GM19099 (cell line): Measurements from ENCODE around the gene CDK14.

Experiments used
- POLR2A ChIP-seq: IDR thresholded peaks from 3 replicates; pipeline ENCODE4 v1.6.1; 2011; ENCODE audit warnings: low read depth; ENCODE audit not compliant: insufficient read length; ENCODE audit errors: extremely low read depth

Gene CDK14

DNA sequence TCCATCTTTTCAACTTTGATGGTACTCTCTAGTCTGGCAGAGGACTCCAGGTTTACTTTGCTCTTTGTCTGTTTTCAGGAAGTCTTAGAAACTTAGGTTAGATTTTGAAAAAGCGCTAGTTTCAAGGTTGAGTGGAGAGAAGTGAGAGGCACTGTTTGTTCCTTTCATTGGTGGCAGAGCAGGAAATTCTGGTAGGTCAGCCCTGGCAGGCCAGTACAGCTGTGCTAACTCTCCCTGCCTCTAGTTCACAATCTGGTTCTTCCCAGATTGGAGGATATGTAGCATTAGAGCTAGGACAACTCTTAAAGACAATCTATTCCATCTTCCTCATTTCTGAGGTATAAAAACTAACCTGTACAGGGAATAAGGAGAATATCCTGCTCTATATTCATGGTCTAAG is 507.2 kb downstream of the CDK14 start:
- no peak for TF ChIP-seq POLR2A

DNA sequence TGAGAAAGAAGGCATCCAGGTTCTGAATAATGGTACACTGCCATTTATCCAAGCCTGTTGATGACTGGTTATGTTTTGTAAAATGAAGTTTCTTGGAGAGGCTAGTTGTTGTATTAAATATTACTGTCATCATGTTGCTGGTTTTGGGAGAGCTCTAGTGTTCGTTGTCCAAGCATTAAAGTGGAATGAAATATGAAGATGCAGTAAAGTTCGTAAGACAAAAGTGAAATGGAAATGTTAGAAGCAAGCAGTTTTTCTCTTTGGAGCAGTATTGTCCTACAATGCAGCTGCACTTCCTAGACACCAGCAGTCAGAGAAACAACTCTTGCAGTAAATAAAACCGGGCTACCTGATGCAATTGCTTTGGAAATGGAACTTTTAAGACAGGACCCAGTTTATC is 511.3 kb downstream of the CDK14 start:
- TF ChIP-seq POLR2A = no peak

DNA sequence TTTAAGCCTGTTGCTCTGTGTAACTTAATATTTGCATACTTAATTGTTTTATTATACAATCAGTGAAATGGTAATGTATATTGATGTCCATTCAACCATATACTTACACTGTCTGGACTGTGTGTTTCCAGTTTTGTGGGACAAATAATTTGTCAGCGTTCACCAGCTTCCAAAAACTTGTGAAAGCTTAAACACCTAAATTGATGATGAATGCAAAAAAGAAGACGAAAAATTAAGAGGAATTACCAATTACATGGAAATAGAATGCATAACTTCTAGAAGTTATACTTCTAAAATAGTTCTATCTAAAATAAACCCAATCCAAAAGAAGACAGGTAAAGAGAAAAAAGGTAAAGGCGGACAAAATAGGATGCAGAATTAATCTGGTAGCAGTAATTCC is 513.1 kb downstream of the CDK14 start:
- TF ChIP-seq POLR2A = no peak

DNA sequence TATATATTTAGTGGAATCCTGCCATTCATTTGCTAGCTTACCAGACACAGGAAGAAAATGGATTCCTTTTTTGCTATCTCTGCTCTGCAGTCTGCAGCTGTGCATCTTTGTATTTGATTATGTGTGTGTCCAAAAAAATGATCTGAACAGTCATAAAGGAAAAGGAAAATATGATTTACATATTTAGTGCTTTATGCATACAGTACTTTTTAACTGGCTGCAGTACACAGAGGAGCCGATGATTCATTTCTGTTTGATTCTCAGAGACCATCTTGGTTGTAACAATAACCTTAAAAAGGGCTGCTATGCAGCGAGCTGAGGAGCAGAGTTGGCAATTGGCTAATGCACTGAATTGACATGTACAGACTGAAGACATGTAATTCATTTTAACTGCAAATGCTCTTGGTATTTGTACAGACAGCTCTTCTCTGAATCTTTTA is 516.8 kb downstream of the CDK14 start:
- no peak for TF ChIP-seq POLR2A

DNA sequence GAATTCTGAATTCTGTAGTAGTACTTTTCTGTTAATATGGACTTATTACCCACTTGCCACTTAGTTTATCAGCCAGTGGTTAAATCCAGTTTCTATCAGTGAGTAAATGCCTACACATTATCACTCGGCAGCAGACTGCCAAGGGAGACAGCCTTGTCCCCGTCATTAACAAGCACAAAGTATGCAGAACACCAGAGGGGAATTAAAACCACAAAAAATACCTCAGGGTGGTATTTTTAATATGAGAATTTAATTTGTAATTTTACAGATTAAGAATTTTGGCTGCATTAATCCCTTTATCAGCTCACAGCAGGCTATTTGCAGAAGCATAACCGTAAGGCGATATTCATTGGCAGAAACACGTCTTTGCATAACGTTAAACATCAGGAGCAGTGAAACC is 518.1 kb downstream of the CDK14 start:
- no peak for TF ChIP-seq POLR2A

DNA sequence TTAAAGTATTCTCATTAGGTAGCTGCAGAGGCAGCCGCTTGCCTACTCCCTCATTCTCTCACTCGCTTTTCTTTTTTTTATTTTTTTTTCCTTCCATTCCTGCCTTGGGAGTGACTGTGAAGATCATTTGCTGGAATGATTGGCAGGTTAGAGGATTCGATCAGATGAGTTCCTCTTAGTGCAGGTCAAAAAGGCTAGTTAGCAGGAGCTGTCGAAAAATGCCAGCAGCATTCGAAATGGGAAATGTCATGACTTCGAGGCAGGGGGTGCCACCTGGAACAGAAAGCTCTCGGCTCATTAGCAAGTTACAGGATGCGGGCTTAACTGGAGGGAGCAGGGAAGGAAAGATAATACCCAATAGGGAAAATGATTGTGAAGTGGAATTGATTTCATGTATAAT is 530.6 kb downstream of the CDK14 start:
- no peak for TF ChIP-seq POLR2A

DNA sequence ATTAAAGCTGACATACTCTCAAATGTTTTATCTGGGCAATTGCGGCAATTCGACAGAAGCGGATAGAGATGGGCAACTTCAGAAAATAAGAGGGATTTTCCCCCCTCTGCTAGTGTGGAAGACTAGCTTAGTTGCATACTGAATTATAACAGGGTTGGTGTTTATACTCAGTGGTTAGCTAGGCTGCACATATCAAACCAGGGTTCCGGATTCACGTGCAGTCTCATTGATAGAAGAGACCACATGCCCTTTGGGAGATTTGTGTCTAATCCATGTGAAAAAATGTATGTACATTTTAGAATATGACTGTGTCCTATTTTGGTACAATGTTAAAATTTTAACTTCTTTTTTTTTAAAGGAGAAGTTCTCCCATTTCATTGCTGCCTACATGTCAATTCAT is 531.2 kb downstream of the CDK14 start:
- no peak for TF ChIP-seq POLR2A

DNA sequence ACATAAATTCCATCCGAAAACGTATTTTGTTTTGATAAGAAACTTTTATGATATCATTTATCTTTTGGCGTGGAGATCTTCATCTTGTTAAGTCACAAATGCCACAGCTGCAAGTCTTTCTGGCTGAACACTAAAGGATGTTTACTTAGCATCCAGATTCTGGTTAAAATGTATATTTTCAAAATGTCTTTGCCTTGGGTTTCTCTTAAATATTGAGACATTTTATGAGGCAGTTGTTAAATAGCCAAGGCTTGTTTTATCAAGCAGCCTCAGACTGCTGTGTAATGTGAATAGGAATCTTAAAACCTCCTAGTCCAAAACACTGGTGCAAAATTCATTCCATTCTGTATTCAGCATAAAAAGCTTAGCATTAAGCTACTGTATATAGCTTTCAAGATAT is 531.8 kb downstream of the CDK14 start:
- no peak for TF ChIP-seq POLR2A

DNA sequence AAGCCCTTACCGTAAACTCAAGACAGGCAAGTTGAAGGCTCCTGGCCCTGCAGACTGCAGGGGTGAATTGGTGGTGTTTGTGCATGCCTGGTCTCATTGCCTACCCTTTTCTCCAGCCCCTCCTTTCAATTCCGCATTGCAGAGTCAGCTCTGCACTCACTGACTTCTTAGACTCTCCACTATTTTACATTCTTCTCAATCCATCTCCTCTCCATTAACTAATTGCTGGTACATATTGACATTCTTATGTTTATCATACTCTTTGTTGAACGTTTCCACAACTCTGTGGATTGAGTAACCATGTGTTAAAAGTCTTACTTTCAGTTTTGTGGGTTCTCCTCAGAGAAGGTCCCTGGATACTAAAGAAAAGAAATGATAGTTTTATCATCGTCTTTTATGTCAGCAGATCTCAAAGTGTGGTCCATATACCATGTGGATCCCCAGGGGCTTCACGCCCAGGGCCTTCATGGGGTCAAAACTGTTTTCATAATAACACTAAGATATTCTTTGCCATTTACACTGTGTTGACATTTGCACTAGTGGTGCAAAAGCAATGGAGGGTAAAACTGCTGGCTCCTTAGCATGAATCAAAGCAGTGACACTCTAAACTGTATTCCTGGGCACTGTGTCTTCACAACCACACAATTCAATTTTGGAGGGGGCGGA is 532.7 kb downstream of the CDK14 start:
- TF ChIP-seq POLR2A = no peak

DNA sequence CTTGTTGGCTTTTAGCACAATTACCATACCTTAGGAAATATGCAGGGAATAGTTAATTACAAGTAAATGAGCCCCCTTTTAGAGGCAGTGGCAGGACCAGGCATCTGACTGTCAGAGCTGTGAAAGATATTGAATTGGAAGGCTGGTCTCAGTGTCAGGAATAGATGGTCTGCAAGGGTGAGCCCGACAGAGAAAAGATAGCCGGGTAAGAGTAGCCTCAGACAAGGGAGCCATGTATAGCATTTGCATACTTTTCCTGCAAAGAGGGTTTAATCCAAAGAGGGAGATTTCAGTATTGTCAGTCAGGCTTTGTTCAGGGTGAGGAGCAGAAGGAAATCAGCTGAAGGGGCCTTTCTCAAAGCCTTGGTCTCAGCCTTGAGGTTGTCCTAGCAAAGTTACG is 539.2 kb downstream of the CDK14 start:
- TF ChIP-seq POLR2A = no peak

DNA sequence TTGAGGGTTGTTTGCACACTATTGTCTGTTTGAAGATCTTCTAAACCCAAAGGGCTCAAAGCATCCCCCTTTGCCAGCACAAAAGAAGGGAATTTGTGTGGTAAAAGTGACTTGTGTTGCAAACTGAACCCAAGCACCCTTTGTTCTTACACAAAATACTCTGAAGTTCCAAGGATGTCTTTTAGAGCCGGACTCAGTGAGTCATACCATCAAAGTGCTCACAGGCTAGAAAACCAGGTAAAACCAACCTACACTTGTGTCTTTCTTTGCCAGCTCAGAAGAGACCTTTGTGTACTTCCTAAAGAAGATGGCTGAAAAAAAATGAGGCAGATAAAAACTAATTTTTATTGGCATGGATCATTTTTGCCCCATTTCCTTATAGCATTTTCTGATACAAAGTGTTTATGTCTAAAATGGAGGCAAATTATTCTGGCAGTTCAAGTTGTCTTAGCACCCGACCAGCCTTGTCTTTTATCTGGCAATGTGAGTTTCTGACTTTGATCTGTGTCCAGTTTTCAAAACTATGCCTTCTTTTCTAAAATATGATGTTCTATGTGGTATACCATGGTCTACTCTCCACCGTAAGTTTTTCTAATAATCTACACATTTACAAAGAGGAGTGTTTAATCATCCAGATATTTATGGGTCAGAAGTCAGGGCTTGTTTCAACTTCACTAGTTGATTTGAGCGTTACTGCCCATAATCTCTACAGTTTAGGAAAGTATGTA is 539.7 kb downstream of the CDK14 start:
- TF ChIP-seq POLR2A = no peak

DNA sequence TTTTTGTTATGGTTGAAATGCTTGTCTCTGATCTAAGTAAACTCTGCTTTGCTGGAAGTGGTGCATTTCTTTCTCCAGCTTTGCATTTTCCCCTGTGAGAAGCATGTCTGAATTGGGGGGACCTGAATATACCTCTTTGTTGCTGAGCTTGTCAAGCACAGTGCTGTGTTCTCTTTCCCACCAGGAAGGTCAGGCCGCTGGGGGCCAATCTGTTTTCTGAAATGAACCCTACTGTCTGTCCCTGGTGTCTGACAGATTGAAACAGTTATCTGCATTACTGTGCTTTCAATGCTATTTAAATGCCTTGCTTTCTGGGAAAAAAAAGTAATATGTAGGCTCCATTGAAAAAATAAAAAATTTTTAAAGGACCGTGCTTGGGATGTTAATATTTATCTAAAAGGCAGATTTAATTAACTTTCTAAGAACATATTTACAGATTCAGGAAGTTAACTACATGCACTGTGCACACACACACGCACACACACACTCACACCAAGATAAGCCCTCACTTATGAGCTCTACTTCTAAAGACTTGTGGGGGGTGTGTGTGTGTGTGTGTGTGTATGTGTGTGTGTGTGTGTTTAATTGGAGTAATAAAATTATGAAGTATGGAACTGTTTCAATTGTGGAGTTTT is 541.1 kb downstream of the CDK14 start:
- no peak for TF ChIP-seq POLR2A

DNA sequence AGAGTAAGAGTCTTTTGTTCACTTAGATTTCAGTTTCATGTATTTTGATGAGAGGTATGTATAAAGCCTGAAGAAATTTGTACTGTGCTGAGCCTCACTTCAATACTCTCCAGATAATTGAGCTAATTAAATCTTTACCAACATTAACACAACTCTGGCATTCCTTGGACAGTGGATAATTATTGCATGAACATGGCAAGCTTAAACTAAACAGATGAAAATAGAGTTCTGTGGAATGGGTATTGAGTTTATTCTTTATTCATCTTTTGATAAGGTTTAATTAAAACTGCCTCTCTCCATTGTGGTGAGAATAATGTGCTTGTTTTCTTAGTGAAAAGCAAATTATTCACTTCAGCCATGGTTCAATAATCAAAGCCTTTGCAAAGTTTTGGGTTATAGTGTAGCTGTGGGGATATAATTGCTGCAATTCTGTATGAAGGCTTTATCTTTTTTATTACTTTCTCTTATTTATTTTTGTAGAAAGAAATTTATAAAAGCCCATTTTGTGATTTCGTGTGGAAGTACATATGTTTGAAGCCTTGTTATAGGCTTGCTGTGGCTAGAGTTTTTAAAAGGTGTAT is 541.8 kb downstream of the CDK14 start:
- TF ChIP-seq POLR2A = no peak

DNA sequence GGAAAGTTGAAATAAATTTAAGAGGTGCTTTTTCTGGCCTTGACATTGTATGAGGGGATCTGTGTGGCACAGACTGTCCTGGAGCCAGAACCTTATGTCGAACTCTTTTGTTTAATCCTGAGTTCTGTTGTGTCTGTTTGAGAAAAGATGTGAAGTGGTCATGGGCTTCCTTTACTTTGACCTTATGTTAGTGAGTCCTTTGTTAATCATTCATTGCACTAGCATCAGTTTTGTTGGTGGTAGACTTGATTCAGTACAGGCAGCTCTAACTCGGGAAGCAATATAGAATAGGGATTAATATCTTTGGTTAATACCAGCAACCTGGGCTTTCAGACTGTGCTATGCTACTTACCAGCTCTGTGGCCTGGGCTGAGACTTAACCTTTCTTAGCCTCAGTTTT is 544.2 kb downstream of the CDK14 start:
- no peak for TF ChIP-seq POLR2A

DNA sequence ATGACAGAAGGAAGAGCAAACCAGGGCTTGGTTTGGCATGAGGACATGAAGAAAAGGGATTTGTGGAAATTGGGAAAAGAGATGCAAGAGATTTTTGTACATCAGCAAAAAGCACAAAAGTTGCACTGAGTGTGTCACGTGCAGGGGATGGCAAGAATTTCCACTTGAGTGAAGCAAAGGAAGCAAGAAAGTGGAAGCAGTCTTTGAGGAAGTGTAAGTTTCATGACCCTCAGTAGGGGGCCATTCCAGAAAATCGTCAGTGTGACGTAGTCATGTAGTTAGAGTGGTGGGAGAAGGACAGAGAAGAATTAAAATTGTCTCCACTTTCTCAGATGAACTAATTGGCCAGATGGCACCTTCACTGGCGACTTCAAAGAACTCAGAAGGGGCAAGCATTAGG is 544.9 kb downstream of the CDK14 start:
- no peak for TF ChIP-seq POLR2A

DNA sequence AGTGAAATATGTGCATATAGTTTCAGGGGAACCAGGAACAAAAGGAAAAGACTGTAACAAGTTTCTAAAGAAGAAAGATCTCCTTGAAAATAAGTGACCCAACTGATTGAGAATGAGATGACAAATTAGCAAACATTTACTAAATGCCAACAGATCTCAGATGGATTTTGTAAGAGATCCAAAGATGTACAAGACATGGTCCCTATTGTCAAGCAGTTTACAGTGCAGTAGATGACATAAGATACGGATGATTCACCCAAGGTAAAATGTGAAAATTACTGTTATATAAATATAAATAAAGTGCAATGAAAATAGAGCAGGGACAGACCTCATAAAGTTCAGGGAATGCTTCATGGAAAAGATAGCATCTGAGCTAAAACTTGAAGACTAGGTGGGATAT is 546.6 kb downstream of the CDK14 start:
- no peak for TF ChIP-seq POLR2A

DNA sequence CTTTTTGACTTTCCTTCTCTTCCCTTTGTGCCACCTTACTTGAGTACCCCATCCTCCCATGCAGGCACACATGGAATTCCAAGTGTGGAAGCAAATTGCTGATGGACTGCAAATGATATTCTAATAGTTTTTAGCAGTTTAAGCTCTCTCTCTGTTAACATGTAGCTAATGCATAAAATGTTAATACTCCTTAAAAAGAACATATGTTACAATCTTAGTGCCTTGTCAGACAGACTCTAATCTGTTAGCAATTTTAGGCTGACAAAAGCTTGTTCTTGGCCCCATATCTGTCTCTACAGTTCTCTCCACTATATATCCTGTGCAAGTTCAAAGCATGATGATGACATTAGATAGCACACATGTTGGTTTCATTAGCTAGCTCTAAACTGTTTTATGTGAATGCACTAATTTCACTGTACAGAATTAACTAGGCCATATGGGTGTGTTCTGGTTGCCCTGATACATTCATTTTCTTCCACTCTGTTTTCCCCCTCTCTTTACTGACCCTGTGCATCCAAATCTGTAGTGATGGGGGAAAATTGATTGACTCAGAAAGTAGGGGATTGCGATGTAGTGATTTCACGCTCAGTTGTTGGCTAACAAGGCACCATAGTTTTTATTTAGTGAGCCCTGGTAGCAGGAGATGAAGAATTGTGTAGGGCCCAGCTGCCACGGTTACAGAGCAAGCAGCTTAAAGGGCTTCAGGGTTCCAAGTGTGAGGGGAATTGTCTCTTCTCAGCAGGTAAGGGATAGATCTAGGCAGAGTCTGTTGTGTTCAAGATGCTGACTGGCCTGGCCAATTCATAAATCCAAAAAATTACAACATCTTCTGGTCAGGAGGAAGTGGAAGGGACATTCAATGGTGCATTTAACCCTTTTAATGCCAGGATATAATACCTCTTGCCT is 553.5 kb downstream of the CDK14 start:
- no peak for TF ChIP-seq POLR2A
